ENCODE results near the gene RDH12.

DNA sequence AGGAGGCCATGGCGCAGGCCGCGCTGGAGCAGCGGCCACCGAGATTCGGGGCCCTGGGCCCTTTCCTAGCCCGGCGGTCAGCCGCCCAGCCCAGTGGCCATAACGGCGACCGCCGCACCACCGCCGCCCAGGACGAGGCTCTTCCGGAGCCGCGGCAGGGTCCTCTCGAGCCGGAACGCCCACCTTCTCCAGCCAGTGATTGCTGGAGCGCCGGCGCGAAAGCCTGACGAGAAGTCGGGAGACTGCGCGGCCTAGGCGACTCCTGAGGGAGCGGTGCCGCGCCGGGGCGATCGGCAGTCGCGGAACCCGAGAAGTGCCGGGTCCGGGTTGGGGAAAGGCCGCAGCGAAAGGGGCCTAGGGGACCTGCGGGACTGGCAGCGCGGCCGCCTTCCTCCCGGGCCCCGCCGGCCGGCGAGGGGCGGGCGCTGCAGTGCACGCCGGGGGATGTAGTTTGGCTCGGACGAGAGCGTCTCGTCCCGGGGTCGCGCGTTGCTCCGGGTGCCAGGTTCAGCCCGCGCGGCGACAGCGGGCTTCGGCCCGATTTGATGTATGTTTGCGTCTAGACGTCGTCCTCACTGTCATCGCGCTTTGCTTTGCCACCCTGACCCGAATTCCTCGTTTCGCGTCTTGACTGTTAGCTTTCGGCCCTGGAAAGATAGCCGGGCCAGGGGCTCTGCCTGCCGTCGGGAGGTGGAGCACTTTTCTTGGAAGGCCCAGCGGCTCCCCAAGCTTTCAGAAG is 27.0 kb upstream of the RDH12 start, which contains the start of gene VTI1B:
- TF ChIP-seq, protein P1, sequence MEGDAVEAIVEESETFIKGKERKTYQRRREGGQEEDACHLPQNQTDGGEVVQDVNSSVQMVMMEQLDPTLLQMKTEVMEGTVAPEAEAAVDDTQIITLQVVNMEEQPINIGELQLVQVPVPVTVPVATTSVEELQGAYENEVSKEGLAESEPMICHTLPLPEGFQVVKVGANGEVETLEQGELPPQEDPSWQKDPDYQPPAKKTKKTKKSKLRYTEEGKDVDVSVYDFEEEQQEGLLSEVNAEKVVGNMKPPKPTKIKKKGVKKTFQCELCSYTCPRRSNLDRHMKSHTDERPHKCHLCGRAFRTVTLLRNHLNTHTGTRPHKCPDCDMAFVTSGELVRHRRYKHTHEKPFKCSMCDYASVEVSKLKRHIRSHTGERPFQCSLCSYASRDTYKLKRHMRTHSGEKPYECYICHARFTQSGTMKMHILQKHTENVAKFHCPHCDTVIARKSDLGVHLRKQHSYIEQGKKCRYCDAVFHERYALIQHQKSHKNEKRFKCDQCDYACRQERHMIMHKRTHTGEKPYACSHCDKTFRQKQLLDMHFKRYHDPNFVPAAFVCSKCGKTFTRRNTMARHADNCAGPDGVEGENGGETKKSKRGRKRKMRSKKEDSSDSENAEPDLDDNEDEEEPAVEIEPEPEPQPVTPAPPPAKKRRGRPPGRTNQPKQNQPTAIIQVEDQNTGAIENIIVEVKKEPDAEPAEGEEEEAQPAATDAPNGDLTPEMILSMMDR (IDR thresholded peaks at IDR 0.05), result 0 out of 2 replicates have a peak, but pooled peaks have one; percentile 12
- TF ChIP-seq SIN3A (IDR thresholded peaks at IDR 0.05; ENCODE audit: borderline replicate concordance, insufficient read depth, low read depth, low read length), result peak; percentile 65; the same call in 1 of the 2 replicates
- peak; percentile 66; the same call in 1 of the 2 replicates for TF ChIP-seq POLR2AphosphoS5 (IDR thresholded peaks at IDR 0.05; ENCODE audit: low read depth, low read length)
